ENCODE measurements around the gene CUL7. TPM values are rescaled to one million over a fixed set of nuclear protein-coding genes. Genes with fewer than 3 reads are reported as not detected.

CUL7 gene
- total RNA-seq, 2 donors from 2014 or later = 16.3 to 24.4 TPM

GRCh38 chr6:43040542-43041257 is 13.0 kb downstream of the CUL7 start:
- H3K27me3 ChIP-seq = no peaks in the 10 kb centered on the region
- no peak for DNase-seq
- no peak for TF ChIP-seq POLR2A (IDR thresholded peaks at IDR 0.05)
- TF ChIP-seq, protein P1, sequence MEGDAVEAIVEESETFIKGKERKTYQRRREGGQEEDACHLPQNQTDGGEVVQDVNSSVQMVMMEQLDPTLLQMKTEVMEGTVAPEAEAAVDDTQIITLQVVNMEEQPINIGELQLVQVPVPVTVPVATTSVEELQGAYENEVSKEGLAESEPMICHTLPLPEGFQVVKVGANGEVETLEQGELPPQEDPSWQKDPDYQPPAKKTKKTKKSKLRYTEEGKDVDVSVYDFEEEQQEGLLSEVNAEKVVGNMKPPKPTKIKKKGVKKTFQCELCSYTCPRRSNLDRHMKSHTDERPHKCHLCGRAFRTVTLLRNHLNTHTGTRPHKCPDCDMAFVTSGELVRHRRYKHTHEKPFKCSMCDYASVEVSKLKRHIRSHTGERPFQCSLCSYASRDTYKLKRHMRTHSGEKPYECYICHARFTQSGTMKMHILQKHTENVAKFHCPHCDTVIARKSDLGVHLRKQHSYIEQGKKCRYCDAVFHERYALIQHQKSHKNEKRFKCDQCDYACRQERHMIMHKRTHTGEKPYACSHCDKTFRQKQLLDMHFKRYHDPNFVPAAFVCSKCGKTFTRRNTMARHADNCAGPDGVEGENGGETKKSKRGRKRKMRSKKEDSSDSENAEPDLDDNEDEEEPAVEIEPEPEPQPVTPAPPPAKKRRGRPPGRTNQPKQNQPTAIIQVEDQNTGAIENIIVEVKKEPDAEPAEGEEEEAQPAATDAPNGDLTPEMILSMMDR (IDR thresholded peaks at IDR 0.05) = no peak
- H3K36me3 ChIP-seq (replicated peaks in 1 of 2; ENCODE audit: insufficient read depth in 1 of 2, low read depth in 2 of 2) = peaks cover 0 to 55% of the 10 kb centered on the region in 2 donors
- intact Hi-C loops (cut with DNase I) = no loop called here
- H3K4me3 ChIP-seq = no peak overlapping the region
- WGBS, 2 donors = 94 to 95% methylated on average over 10 to 18 of the region's 18 CpGs
- no peaks in the 10 kb centered on the region for H3K9me3 ChIP-seq
- no peaks in the 10 kb centered on the region for H3K4me1 ChIP-seq
- ATAC-seq = no peak
- no peak overlapping the region for H3K27ac ChIP-seq

DNA sequence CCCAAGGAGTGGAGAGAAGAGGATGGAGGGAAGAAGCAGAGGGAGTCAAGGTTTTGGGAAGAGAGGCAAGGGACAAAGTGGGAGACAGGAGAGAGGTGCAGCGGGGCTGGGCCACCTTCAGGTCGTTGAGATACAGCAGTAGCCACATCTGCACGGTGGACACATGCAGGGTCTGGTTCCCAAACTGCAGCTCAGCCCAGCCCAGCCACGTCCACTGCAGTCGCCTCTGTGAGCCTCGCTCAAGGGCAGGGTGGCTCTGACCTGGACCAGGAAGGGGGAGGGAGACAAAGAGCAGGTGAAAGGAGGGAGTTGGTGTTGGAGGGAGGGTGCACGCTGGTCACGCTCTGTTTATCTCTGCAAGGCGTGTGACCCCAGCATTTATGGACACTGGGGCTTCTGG is 14.9 kb downstream of the CUL7 start:
- no peak for TF ChIP-seq POLR2A (IDR thresholded peaks at IDR 0.05)
- TF ChIP-seq, protein P1 (IDR thresholded peaks at IDR 0.05) = no peak
- H3K27ac ChIP-seq = no peak overlapping the region
- H3K9me3 ChIP-seq = no peaks in the 10 kb centered on the region
- ATAC-seq = no peak
- DNase-seq = no peak
- H3K4me3 ChIP-seq = no peak overlapping the region
- no peaks in the 10 kb centered on the region for H3K27me3 ChIP-seq
- 76 to 79% methylated on average over 8 to 9 of the region's 9 CpGs for WGBS, 2 donors
- peaks cover 0 to 44% of the 10 kb centered on the region in 2 donors for H3K36me3 ChIP-seq (replicated peaks in 1 of 2; ENCODE audit: insufficient read depth in 1 of 2, low read depth in 2 of 2)
- no peaks in the 10 kb centered on the region for H3K4me1 ChIP-seq
- intact Hi-C loops (cut with DNase I) = no loop called here

DNA sequence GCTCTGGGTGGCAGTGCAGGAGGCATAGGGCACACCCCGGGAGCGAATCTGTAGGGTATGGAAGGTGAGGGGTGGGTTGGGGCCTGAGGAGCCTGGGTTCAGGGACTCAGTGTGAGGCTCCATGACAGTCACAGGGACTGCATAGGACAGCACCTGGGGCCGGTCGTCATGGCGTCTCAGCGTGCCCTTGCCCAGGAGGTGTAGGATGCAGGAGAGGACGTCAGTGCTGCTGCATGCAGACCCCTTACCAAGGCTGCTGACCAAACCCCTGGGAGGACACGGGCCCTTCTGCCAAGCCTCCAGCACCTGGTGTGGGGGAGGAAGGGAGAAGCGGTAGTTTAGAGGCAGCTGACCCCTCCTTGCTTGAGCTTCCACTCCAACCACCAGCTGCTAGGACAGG is 15.9 kb downstream of the CUL7 start:
- intact Hi-C loops (cut with DNase I) = no loop called here
- no peaks in the 10 kb centered on the region for H3K9me3 ChIP-seq

DNA sequence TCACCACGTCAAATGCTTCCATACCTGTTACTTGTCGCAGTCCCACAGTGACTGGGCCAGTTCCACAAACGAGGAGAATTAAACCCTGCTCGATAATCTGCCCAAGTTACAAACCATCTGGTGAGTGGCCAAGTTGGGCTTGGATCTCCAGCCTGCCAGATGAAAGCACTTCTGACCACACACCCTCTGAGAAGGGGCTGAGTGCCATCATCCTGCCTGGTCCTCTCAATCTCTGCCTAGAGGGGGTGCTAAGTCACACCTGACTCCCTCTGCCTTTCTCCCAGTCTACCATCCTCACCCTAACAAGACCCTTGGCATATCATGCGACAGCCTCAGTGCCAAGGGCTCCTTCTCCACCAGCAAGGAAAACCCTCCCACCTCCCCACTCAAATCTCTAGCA is 16.5 kb downstream of the CUL7 start:
- 89 to 100% methylated on average over 1 to 5 of the region's 5 CpGs for WGBS, 2 donors

More for the DNA sequence above, 15.9 kb downstream of the CUL7 start:
- 87 to 100% methylated on average over 6 to 9 of the region's 9 CpGs for WGBS, 2 donors
- Histone ChIP-seq H3K27ac (no peak overlapping the region), H3K4me1 (no peaks in the 10 kb centered on the region), H3K27me3 (no peaks in the 10 kb centered on the region), H3K36me3 (replicated peaks in 1 of 2; ENCODE audit: insufficient read depth in 1 of 2, low read depth in 2 of 2) (peaks cover 0 to 37% of the 10 kb centered on the region in 2 donors), H3K4me3 (no peak overlapping the region)
- no peak for ATAC-seq
- DNase-seq = no peak
- TF ChIP-seq POLR2A (IDR thresholded peaks at IDR 0.05) = no peak
- TF ChIP-seq, protein P1 (IDR thresholded peaks at IDR 0.05) = no peak

More for the DNA sequence above, 16.5 kb downstream of the CUL7 start:
- Histone ChIP-seq H3K27me3 (no peaks in the 10 kb centered on the region), H3K4me3 (no peak overlapping the region), H3K4me1 (no peaks in the 10 kb centered on the region), H3K27ac (no peak overlapping the region), H3K36me3 (replicated peaks in 1 of 2; ENCODE audit: insufficient read depth in 1 of 2, low read depth in 2 of 2) (peaks cover 0 to 34% of the 10 kb centered on the region in 2 donors), H3K9me3 (no peaks in the 10 kb centered on the region)
- DNase-seq (no peak), ATAC-seq (no peak)
- TF ChIP-seq, protein P1 (IDR thresholded peaks at IDR 0.05) = no peak
- no peak for TF ChIP-seq POLR2A (IDR thresholded peaks at IDR 0.05)
- intact Hi-C loops (cut with DNase I) = no loop called here

Data from body of pancreas (tissue), 4 donors.